Measurements from ENCODE around the gene ADAMTS2.

The ADAMTS2 gene

GRCh38 chr5:179264053-179264782 is 81.0 kb downstream of the ADAMTS2 start:
- TF ChIP-seq ZBTB7A (IDR thresholded peaks at IDR 0.05; ENCODE audit: low read depth): no peak
- TF ChIP-seq TCF12 (IDR thresholded peaks at IDR 0.05; ENCODE audit: low read depth): no peak
- TF ChIP-seq, protein P1, sequence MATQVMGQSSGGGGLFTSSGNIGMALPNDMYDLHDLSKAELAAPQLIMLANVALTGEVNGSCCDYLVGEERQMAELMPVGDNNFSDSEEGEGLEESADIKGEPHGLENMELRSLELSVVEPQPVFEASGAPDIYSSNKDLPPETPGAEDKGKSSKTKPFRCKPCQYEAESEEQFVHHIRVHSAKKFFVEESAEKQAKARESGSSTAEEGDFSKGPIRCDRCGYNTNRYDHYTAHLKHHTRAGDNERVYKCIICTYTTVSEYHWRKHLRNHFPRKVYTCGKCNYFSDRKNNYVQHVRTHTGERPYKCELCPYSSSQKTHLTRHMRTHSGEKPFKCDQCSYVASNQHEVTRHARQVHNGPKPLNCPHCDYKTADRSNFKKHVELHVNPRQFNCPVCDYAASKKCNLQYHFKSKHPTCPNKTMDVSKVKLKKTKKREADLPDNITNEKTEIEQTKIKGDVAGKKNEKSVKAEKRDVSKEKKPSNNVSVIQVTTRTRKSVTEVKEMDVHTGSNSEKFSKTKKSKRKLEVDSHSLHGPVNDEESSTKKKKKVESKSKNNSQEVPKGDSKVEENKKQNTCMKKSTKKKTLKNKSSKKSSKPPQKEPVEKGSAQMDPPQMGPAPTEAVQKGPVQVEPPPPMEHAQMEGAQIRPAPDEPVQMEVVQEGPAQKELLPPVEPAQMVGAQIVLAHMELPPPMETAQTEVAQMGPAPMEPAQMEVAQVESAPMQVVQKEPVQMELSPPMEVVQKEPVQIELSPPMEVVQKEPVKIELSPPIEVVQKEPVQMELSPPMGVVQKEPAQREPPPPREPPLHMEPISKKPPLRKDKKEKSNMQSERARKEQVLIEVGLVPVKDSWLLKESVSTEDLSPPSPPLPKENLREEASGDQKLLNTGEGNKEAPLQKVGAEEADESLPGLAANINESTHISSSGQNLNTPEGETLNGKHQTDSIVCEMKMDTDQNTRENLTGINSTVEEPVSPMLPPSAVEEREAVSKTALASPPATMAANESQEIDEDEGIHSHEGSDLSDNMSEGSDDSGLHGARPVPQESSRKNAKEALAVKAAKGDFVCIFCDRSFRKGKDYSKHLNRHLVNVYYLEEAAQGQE (IDR thresholded peaks at IDR 0.05; ENCODE audit: low read depth): no peak
- no peak for TF ChIP-seq FOXM1 (IDR thresholded peaks at IDR 0.05; ENCODE audit: borderline replicate concordance, low read depth)
- TF ChIP-seq TEAD4 (IDR thresholded peaks at IDR 0.05): no peak
- TF ChIP-seq CREB1 (IDR thresholded peaks at IDR 0.05; ENCODE audit: low read depth): no peak
- no peak for TF ChIP-seq RAD21 (IDR thresholded peaks at IDR 0.05; ENCODE audit: low read depth)
- no peak for TF ChIP-seq YY1 (IDR thresholded peaks at IDR 0.05; ENCODE audit: low read depth)
- TF ChIP-seq, protein P2, sequence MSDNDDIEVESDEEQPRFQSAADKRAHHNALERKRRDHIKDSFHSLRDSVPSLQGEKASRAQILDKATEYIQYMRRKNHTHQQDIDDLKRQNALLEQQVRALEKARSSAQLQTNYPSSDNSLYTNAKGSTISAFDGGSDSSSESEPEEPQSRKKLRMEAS (IDR thresholded peaks at IDR 0.05): no peak
- TF ChIP-seq USF1 (IDR thresholded peaks at IDR 0.05): no peak
- no peak for TF ChIP-seq NFIC (IDR thresholded peaks at IDR 0.05)
- no peak for TF ChIP-seq EGR1 (IDR thresholded peaks at IDR 0.05)
- TF ChIP-seq EP300 (IDR thresholded peaks at IDR 0.05; ENCODE audit: borderline replicate concordance): no peak
- no peak for TF ChIP-seq TAF1 (IDR thresholded peaks at IDR 0.05; ENCODE audit: low read depth)
- TF ChIP-seq CEBPB (IDR thresholded peaks at IDR 0.05): no peak

- TF ChIP-seq YY1 (IDR thresholded peaks at IDR 0.05; ENCODE audit: low read depth) (no peak), TCF12 (IDR thresholded peaks at IDR 0.05; ENCODE audit: low read depth) (no peak), TAF1 (IDR thresholded peaks at IDR 0.05; ENCODE audit: low read depth) (no peak), EP300 (IDR thresholded peaks at IDR 0.05; ENCODE audit: borderline replicate concordance) (no peak), FOXM1 (IDR thresholded peaks at IDR 0.05; ENCODE audit: borderline replicate concordance, low read depth) (no peak)
Observed at GRCh38 chr5:179263391-179264052, 81.7 kb downstream of the ADAMTS2 start.

GRCh38 chr5:179262126-179262920 is 82.9 kb downstream of the ADAMTS2 start:
- TF ChIP-seq TEAD4 (IDR thresholded peaks at IDR 0.05): no peak
- no peak for TF ChIP-seq EP300 (IDR thresholded peaks at IDR 0.05; ENCODE audit: borderline replicate concordance)
- no peak for TF ChIP-seq NFIC (IDR thresholded peaks at IDR 0.05)
- no peak for TF ChIP-seq EGR1 (IDR thresholded peaks at IDR 0.05)
- TF ChIP-seq FOXM1 (IDR thresholded peaks at IDR 0.05; ENCODE audit: borderline replicate concordance, low read depth): no peak

GRCh38 chr5:179261301-179262125 is 83.7 kb downstream of the ADAMTS2 start:
- TF ChIP-seq NFIC (IDR thresholded peaks at IDR 0.05) (no peak), USF1 (IDR thresholded peaks at IDR 0.05) (no peak), TCF12 (IDR thresholded peaks at IDR 0.05; ENCODE audit: low read depth) (no peak), CEBPB (IDR thresholded peaks at IDR 0.05) (no peak), FOXM1 (IDR thresholded peaks at IDR 0.05; ENCODE audit: borderline replicate concordance, low read depth) (no peak)
- TF ChIP-seq, protein P2 (IDR thresholded peaks at IDR 0.05): no peak

DNA sequence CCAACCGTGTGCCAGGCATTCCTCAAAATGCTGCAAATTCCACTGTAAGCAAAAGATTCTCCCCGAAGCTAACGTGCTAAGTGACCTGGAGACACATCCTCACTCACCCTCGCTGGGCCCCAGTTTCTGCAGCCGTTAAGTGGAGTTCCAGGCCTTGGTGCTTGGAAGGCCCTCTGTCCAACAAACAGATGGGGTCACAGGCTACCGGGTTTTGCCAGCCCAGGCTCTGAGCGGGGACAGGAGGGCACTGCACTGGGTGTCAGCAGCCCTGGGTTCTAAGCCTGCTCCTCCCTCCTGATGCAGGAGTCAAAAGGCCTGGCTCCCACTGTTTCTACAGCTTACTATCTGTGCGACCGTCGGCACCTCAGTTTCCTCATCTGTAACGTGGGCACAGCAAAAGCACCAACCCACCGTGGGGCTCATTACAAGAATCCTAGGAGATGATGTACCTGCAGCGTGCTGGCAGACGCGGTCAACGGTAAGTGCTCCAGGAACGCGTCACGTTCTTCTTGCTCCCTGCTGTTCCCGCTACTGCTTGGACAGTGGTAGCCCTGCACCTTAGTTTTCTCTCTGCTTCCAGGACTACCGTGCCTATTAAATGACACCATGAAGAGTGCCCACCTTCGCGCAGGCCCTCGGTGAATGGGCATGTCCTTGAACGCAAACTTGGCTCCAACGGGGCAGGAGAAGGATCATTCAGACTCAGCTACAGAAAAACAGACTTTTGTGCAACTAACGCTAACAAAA is 84.8 kb downstream of the ADAMTS2 start:
- TF ChIP-seq EP300 (IDR thresholded peaks at IDR 0.05; ENCODE audit: borderline replicate concordance) (no peak), FOXM1 (IDR thresholded peaks at IDR 0.05; ENCODE audit: borderline replicate concordance, low read depth) (no peak), TAF1 (IDR thresholded peaks at IDR 0.05; ENCODE audit: low read depth) (no peak), ZBTB7A (IDR thresholded peaks at IDR 0.05; ENCODE audit: low read depth) (no peak)
- TF ChIP-seq, protein P1 (IDR thresholded peaks at IDR 0.05; ENCODE audit: low read depth): no peak
